A549 (cell line): ENCODE measurements around the gene MARCHF9. TPM values are rescaled to one million over a fixed set of nuclear protein-coding genes. Genes with fewer than 3 reads are reported as not detected.

Experiments
- ATAC-seq, 2 experiments: fragments of 200-7000 bp in 1 of 2; fragments of >200 bp in 1 of 2; cut with Nextera tagmentation in 1 of 2; cut with Tn5 transposase in 1 of 2; 3 replicates each; pipeline versions ENCODE4 v1.8.0 to v1.9.1; 2018 to 2020; ENCODE audit warnings: mild to moderate bottlenecking in 1 of 2, moderate library complexity in 1 of 2
- CTCF ChIA-PET: fragments of 300-600 bp; sonication (Branson Sonifier 250); formaldehyde crosslinking; extraction: SDS; loops from one replicate; lab custom pipeline; 2021; ENCODE audit warnings: antibody characterized with exemption, inconsistent platforms; lab: Yijun Ruan, JAX
- POLR2A ChIA-PET: fragments of 350-600 bp; formaldehyde crosslinking; extraction: SDS; loops from one replicate; lab custom pipeline; 2021; ENCODE audit warnings: antibody characterized with exemption, inconsistent platforms; lab: Yijun Ruan, JAX
- DNase-seq, 2 experiments: peaks; one replicate each; pipeline versions ENCODE4 v3.0.0 to v3.0.0-alpha.2; 2011 to 2016; ENCODE audit warnings: low read depth in 1 of 2, low spot score in 1 of 2
- FAIRE-seq: peaks from 2 replicates; lab custom pipeline; 2011; peaks lifted over from hg19 to GRCh38; lab: Jason Lieb, UNC
- H3K27ac ChIP-seq, 2 experiments: fragments of >200 bp; sonication (Bioruptor Twin); formaldehyde crosslinking; 3 replicates each; pipeline ENCODE4 v1.5.1; 2016 to 2017
- H3K4me1 ChIP-seq: fragments of >200 bp; sonication (Bioruptor Twin); formaldehyde crosslinking; 3 replicates; pipeline ENCODE4 v1.6.1; 2016
- H3K4me2 ChIP-seq: fragments of >200 bp; sonication (Bioruptor Twin); formaldehyde crosslinking; 3 replicates; pipeline ENCODE4 v1.6.1; 2016
- H3K4me3 ChIP-seq: fragments of >200 bp; sonication (Bioruptor Twin); formaldehyde crosslinking; 3 replicates; pipeline ENCODE4 v1.5.1; 2016
- H3K9me3 ChIP-seq: fragments of >200 bp; sonication (Bioruptor Twin); formaldehyde crosslinking; 3 replicates; pipeline ENCODE4 v1.6.1; 2016
- CBX2 ChIP-seq: fragments of 200-600 bp; sonication (generic); IDR thresholded peaks from 2 replicates; pipeline ENCODE4 v1.6.1; 2016; ENCODE audit warnings: low read depth, mild to moderate bottlenecking, borderline replicate concordance
- CEBPB ChIP-seq, 2 experiments: fragments of >200 bp in 1 of 2; sonication (Bioruptor Twin) in 1 of 2; formaldehyde crosslinking in 1 of 2; IDR thresholded peaks; 2 replicates each; pipeline ENCODE4 v1.6.1; 2012 to 2016
- ELK1 ChIP-seq: fragments of 150-350 bp; IDR thresholded peaks from 2 replicates; pipeline ENCODE4 v1.6.1; 2014; ENCODE audit warnings: low read depth, mild to moderate bottlenecking, low read length
- ESRRA ChIP-seq: fragments of 150-350 bp; IDR thresholded peaks from 2 replicates; pipeline ENCODE4 v1.6.1; 2014; ENCODE audit warnings: mild to moderate bottlenecking, low read length, borderline replicate concordance
- HES2 ChIP-seq: fragments of >200 bp; sonication (Bioruptor Twin); formaldehyde crosslinking; IDR thresholded peaks from 2 replicates; pipeline ENCODE4 v1.6.1; 2016
- HOXB5 ChIP-seq: fragments of 250-450 bp; sonication (Bioruptor Pico); IDR thresholded peaks from 2 replicates; pipeline ENCODE4 v1.5.0; 2020; ENCODE audit warnings: mild to moderate bottlenecking, moderate library complexity
- MAFK ChIP-seq: fragments of 450-650 bp; IDR thresholded peaks from 2 replicates; pipeline ENCODE4 v1.6.1; 2014; ENCODE audit not compliant: partially characterized antibody
- MAZ ChIP-seq: fragments of 150-350 bp; IDR thresholded peaks from 2 replicates; pipeline ENCODE4 v1.6.1; 2014; ENCODE audit warnings: antibody characterized with exemption, low read depth, low read length, borderline replicate concordance
- MYC ChIP-seq: IDR thresholded peaks from 2 replicates; pipeline ENCODE4 v1.6.1; 2012; ENCODE audit warnings: mild to moderate bottlenecking, inconsistent platforms, low read length, improper control_type of control experiment, borderline replicate concordance
- NR3C1 ChIP-seq: fragments of >200 bp; sonication (Bioruptor Twin); formaldehyde crosslinking; IDR thresholded peaks from 3 replicates; pipeline ENCODE4 v1.6.1; 2017
- REST ChIP-seq: fragments of 200-600 bp; sonication (generic); IDR thresholded peaks from 2 replicates; pipeline ENCODE4 v1.6.1; 2016; ENCODE audit warnings: antibody characterized with exemption, mild to moderate bottlenecking, moderate library complexity
- TFCP2L1 ChIP-seq: fragments of 250-450 bp; sonication (Bioruptor Pico); IDR thresholded peaks from 2 replicates; pipeline ENCODE4 v1.5.0; 2021; ENCODE audit warnings: mild to moderate bottlenecking
- ZNF302 ChIP-seq: fragments of 250-450 bp; sonication (Bioruptor Pico); IDR thresholded peaks from 2 replicates; pipeline ENCODE4 v1.9.0; 2021; ENCODE audit warnings: inconsistent platforms, mild to moderate bottlenecking, moderate library complexity
- ZSCAN20 ChIP-seq: fragments of 250-450 bp; sonication (Bioruptor Pico); IDR thresholded peaks from 2 replicates; pipeline ENCODE4 v1.8.0; 2022; ENCODE audit warnings: mild to moderate bottlenecking, moderate library complexity
- WGBS: methylation state at CpG from one replicate; pipeline ENCODE4 v1.1.6; 2017; ENCODE audit errors: missing lambda C conversion rate; 5-methylcytosine and 5-hydroxymethylcytosine counted together
- polyA plus RNA-seq, 4 experiments: library from polyadenylated mRNA; depleted of rRNA in 3 of 4; stranded (reverse); fragments of >200 nt; fragmentation: RNase III in 1 of 4; extraction: RNeasy Plus Mini Kit Qiagen cat#74134 plus additional on column Dnase treatment in 1 of 4; gene quantifications; 2 replicates in 3 of 4; 3 replicates in 1 of 4; pipeline ENCODE4 v1.2.3, GENCODE V29; 2011 to 2017
- TF ChIP-seq, protein P1 (sequence below): fragments of 250-450 bp; sonication (Bioruptor Pico); IDR thresholded peaks from 2 replicates; pipeline ENCODE4 v1.5.0; 2020; ENCODE audit warnings: low read depth, mild to moderate bottlenecking, moderate library complexity

The MARCHF9 gene
- polyA plus RNA-seq, 2 of the 4 experiments (the other 2 are of a cell fraction), result 6.8 to 7.2 TPM

GRCh38 chr12:57781244-57781643, 26.3 kb downstream of the MARCHF9 start (continued):
- no peak for TF ChIP-seq ELK1

DNA sequence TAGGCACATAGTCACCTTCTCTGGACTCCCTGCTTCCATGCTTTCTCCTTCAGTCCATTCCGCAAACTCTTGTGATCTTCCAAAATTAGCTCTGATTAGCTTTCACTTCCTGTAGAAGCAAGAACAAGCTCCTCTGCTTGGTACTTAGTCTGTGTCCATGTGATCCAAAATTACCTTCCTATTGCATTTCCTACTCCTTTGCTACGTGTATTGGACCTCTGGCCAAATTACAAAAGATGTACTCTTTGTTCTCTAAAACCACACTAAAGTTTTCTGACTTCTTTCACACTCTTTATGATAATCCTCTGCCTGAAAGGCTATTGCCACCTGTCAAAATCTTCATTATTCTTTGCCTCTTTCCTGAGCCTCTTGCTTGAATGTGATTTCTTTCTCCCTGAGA, 26.9 kb downstream of the MARCHF9 start:
- no peak for TF ChIP-seq TFCP2L1
- TF ChIP-seq NR3C1, result no peak
- no peak for TF ChIP-seq REST
- no peak for TF ChIP-seq ZNF302 (CRISPR knock-in tag)
- no peak for TF ChIP-seq CBX2
- no peak for TF ChIP-seq ZSCAN20
- TF ChIP-seq, protein P1, sequence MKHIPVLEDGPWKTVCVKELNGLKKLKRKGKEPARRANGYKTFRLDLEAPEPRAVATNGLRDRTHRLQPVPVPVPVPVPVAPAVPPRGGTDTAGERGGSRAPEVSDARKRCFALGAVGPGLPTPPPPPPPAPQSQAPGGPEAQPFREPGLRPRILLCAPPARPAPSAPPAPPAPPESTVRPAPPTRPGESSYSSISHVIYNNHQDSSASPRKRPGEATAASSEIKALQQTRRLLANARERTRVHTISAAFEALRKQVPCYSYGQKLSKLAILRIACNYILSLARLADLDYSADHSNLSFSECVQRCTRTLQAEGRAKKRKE, result no peak
- no peak for TF ChIP-seq ESRRA
- no peak for TF ChIP-seq HOXB5 (CRISPR knock-in tag)
- no peak for TF ChIP-seq CEBPB (IDR thresholded peaks at IDR 0.05)
- TF ChIP-seq MAZ, result no peak
- no peak for TF ChIP-seq MYC
- DNase-seq (no peak), FAIRE-seq (no peak), ATAC-seq (no peak; a peak in 1 of 6 replicates)
- H3K4me1 ChIP-seq, result peaks cover 8% of the 10 kb centered on the region
- H3K4me3 ChIP-seq, result no peak overlapping the region
- ChIA-PET POLR2A (interaction anchor here (1.2 kb wide), 1 partner anchor 9 kb away, joined by 5 read pairs; the partner anchor contains the start of genes EEF1AKMT3 and METTL1), CTCF (interaction anchor here (0.9 to 4.1 kb wide), 9 partner anchors 10 to 115 kb away, joined by 3 to 33 read pairs (median 4); partner anchors contain the start of genes CYP27B1, EEF1AKMT3 and METTL1)
- H3K4me2 ChIP-seq, result no peak overlapping the region
- no peaks in the 10 kb centered on the region for H3K9me3 ChIP-seq
- 54% methylated on average over 2 of the region's 2 CpGs for whole genome bisulfite sequencing
- no peak overlapping the region for H3K27ac ChIP-seq

DNA sequence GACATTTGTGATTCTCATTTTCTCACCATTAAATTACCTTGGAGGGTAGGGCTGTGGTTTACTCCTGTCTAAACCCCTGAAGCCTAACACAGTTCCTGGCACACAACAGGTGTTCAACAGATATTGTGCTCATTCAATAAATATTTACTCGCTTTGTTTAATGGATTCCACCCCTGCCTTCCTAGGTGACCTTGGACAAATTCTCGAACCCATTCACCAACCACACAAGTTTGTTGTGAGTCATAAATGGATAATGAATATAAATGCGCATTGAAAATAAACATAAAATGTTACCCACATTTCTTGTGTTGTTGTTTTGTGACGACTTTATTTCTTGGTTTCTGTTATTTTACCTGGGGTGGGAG, 27.3 kb downstream of the MARCHF9 start:
- no peak overlapping the region for H3K27ac ChIP-seq
- TF ChIP-seq HES2, result no peak
- TF ChIP-seq REST, result no peak
- TF ChIP-seq MAFK, result no peak
- ATAC-seq (peak in 1 of 2 experiments; percentile 4; a peak in 2 of 6 replicates), DNase-seq (no peak), FAIRE-seq (no peak)
- WGBS, result 26% methylated on average over 4 of the region's 4 CpGs
- peaks cover 8% of the 10 kb centered on the region for H3K4me1 ChIP-seq
- CTCF ChIA-PET, result interaction anchor here (0.9 to 8.1 kb wide), 17 partner anchors 10 to 113 kb away, joined by 3 to 60 read pairs (median 6); partner anchors contain the start of genes CYP27B1, EEF1AKMT3 and METTL1
- POLR2A ChIA-PET, result interaction anchor here (1.0 to 1.3 kb wide), 4 partner anchors 10 to 62 kb away, joined by 4 to 5 read pairs (median 4); partner anchors contain the start of genes EEF1AKMT3 and METTL1
- no peaks in the 10 kb centered on the region for H3K9me3 ChIP-seq
- H3K4me2 ChIP-seq, result peak overlapping the region; percentile 16; the same call in 1 of the 3 replicates
- no peak overlapping the region; the same call in 2 of the 3 replicates for H3K4me3 ChIP-seq
